HG03575 (cell line): Measurements from ENCODE around the gene ZNF418.

Source experiments
- ATAC-seq: cut with Tn5 transposase; IDR thresholded peaks from one replicate; pipeline ENCODE4 v1.9.1; 2021; ENCODE audit not compliant: unreplicated experiment, insufficient number of reproducible peaks, low FRiP score; ENCODE audit errors: extremely low read depth

Gene ZNF418

DNA sequence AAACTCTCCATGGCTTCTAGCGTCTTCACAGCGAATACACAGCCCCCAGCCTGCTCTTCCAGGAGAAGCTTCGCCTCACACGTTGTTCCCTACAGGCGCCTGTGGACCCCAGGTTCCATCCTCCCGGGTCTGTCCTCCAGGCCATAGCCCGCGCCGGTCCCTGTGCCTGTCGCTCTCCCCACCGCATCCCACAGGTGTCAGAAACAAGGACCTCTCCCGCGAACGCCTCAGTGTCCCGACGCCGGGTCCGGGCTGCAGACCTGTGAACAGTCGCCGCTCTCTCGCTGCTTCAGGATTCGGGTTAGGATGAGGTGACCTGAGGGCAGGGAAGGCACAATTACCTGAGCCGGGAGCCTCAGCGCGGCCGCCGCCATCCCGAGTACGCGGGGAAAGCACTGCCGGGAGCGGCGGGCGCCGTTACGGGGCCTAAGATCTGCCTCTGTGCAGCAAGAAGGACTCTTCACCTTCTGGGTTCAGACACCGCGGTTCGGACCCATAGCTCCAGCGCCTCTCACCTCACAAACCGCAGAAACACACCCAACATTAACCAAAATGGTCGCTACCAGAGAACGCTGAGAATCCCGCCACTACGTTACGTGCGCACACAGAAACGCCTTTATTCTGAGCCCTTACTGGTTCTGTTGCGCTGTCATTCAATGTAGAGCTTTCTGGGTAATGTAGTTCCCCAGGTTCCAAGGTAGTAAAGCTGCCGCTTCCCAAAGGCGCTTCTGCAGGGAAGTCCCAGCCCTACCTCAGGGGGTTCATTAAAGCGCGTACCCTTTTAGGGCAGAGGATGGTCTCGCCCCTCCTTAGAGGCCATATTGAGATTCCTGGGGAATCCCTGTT, at the start of gene ZNF418:
TSS of gene ZNF418 (minus strand) at position 583 of the 846 bp plus-strand sequence. CDS start 1,580 bp downstream, outside the sequence.
- ATAC-seq: no peak

DNA sequence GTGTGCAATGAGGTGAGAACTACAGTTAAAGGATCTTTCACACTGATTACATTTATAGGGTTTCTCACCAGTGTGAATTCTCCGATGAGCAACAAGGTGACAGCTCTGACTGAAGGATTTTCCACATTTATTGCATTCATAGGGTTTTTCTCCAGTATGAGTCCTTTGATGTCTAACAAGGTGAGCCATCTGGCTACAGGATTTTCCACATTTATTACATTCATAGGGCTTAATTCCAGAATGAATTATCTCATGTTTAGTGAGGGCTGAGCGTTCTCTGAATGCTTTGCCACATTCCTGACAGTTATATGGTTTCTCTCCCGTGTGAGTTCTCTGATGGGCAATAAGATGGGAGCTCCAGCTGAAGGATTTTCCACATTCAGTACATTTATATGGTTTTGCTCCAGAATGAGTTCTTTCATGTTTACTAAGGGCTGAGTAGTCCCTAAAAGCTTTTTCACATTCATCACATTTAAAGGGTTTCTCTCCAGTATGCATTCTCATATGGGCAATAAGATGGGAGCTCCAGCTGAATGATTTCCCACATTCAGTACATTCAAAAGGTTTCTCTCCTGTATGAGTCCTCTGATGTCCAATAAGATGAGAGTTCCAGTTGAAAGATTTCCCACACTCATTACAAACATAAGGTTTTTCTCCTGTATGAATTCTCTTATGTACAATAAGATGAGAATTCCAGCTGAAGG, 43.5 kb upstream of the ZNF418 start:
- ATAC-seq: no peak

DNA sequence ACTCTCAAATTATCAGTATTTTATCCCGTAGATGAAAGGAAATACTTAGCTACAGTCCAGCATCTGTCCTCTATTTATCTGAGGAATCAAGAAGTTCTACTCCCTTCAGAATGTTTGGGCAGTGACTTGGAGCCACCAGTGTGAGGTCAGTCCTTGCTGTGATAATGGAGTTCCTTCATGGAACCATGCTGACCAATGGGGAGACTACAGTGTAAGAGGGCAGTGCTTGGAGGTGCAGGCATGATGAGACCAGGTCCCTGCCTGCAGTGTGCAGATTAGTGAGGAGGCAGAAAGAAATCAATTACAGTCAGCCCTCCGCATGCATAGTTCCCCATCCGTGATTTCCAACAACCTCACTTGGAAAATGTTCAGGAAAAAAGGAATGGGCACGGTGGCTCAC, 39.2 kb upstream of the ZNF418 start, which contains the start of gene C19orf18:
TSS of gene C19orf18 (minus strand) at position 101 of the 400 bp plus-strand sequence. CDS start 102 bp downstream, outside the sequence.
- no peak for ATAC-seq

DNA sequence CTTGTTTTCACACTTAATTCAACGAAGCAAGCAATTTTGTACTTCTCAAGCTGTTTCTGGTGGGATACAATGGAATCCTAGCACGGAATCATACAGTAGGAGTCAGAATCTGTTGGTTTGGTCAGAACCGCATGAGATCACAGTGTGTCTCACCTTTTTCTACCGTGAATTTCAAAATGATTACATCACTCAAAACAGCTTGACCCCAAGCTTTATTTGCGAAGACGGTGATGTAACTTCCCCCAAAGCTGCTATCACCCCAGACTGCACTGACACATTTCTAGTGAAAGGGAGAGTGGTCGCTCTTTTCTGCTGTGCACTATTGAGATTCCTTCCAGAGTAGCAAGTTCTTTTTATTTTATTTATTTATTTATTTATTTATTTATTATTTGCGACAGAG, 29.6 kb upstream of the ZNF418 start:
- no peak for ATAC-seq

DNA sequence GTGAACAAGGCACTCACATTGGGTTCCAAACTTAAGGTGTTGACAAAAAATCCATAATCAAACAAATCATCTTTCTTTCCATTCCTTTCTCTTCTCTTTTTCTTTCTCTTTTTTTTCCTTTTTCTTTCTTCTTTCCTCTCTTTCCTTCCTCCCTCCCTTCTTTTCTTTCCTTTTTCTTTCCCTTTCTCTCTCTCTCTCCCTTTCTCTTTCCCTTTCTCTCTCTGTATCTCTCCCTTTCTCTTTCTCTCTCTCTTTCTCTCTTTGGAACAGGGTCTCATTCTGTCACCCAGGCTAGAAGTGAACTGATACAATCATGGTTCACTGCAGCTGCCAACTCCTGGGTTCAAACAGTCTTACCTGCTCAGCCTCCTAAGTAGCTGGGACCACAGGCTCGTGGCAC, 26.6 kb upstream of the ZNF418 start:
- no peak for ATAC-seq

DNA sequence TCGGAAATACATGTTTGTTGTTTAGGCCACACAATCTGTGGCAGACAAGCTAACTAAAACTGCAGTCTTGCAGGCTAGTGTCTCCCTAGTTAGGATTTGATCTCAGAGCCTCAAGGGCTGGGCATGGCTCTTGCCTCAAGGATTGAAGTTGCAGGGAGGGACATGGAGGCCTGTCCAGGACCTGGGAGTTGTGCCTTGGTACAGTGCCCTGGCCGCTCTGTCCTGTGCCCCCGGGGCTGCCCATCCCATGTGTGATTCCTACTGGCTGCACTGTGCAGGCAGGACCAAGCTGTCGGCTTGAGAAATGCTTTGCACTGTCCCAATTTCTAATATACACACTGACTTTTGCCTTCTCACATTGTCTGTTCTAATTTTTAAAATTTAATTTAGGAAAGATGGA, 19.8 kb upstream of the ZNF418 start:
- ATAC-seq: no peak

DNA sequence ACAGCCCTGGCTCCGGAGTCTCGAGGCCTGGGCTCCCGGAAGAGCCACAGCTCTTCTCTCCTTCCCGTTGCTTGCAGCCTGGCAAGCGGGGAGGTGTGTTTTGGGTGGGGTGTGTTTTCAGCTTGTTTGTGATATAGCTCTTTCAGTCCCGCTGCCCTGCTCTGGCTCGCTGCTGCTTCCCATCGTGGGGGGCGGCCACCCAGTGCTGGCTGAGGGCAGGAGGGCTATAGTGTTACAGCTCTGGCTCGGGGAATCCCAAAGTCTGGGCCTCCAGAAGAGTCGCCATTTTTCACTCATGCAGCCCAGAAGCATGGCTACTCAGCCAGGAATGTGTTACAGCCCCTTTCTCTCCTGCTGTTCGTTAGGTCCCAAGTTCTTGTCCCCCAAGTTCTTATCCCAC, 14.5 kb upstream of the ZNF418 start:
- ATAC-seq: no peak

DNA sequence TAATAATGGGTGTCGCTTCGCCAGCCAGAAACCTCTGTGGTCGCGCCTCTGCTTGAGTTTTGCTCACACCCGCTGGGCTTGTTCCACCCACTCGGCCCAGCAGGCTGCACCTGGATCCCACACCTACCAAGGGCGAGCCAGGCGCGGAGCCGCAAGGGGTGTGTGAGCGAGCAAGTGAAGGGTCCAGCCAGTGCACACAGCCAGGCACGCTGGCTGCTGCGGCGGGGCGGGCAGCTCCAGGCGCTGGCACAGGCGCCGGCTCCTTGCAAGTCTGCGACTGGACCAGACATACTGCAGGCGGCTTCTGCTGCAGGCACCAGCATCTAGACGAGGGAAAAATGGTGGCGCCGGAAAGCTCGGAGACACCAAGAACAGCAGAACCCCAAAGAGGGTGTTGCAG, 14.1 kb upstream of the ZNF418 start:
- ATAC-seq: no peak

DNA sequence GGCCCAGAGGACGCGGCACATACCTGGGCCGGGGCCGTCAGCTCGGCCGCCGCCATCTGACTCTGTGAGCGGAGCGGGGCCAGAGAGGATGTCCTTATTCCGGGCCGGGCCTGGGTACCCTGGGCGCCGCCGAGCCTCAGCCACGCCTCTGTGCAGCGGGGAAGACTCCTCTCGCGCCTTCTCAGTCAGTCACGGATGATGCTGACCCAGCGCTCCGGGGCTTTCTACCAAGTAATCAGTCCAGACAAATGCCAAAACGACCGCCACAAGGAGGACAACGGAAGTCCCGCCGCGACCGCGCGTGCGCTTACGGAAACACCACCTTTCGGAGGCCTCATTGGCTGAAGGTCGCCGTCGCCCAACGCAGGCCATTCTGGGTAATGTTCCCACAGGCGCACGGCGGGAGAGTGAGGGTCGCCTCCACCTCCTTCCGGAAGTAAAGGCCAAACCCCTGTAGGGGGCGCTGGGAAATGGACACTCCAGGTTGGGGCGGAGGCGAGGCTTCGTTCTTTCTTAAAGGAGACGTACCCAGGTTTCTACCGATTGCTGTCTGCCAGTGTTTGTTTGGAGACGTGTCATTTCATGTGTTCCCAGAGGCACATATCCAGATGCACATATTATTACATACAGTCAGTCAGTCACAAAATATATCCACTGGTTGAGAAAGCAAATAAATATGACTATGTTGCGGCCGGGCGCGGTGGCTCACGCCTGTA, 12.4 kb upstream of the ZNF418 start, which contains the start of gene ZNF256:
TSS of gene ZNF256 (minus strand) at position 288 of the 716 bp plus-strand sequence. CDS start at position 56, 232 bp downstream.
- ATAC-seq: peak; percentile 82

DNA sequence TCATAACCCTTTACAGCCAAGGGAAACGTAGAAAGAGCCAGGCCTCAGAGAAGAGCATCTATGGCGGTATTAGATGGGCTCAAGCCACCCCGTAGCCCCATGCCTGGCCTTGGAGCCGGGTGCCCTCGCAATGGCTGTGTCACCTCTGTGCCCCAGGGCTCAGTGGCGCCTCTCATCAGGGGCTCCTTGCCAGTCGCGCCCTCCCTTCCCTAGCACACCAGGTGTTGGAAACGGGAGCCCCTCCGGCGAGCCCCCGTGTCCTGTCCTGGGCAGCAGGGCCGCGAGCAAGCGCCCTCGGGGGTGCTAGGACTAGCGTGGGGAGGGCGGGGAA, 11.9 kb upstream of the ZNF418 start:
- no peak for ATAC-seq

DNA sequence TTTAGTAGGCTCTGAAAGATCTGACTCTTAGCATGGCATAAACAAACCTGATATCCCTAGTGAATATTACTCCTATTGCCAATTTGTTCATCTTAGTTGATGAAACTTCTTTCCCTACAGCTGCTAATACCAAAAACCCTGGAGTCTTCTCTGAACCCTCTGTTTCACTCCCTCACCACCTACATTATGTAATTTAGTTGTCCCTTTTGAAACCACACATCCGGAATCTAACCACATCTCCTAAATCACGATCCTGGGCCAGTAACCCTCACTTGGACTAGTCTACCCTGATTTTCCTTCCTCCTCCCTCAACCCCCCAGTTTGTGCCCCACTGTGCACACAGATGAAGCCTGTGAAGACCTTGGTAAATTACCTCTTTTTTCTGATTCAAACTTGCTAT, 11.1 kb upstream of the ZNF418 start:
- no peak for ATAC-seq

DNA sequence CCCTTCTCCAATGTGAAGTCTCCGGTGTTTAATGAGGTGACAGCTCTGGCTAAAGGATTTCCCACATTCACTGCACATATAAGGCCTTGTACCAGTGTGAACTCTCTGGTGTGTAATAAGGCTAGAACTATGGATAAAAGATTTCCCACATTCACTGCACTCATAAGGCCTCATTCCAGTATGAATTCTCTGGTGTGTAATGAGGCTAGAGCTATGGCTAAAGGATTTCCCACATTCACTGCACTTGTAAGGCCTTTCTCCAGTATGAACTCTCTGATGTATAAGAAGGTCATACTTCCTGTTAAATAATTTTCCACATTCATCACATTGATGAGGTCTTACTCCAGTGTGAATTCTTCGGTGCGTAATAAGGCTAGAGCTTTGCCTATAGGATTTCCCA, 6.4 kb upstream of the ZNF418 start:
- no peak for ATAC-seq

DNA sequence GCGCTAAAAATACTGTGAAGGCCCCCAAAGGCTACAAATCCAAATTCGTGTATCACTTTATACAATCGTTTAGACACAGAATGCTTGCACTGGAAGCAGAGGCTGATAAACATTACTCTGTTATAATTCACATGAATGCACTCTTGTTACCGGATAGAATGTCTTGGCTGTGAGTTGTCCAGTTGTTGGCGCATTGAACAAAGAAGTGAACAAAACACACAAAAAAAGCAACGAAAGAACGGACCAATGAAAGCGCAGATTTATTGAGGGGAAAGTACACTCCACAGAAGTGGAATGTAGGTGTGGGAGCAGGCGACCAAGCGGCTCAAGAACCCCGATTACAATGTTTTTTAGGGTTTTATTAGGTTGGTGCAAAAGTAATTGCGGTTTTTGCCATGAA, 529 bp upstream of the ZNF418 start:
- ATAC-seq: no peak

DNA sequence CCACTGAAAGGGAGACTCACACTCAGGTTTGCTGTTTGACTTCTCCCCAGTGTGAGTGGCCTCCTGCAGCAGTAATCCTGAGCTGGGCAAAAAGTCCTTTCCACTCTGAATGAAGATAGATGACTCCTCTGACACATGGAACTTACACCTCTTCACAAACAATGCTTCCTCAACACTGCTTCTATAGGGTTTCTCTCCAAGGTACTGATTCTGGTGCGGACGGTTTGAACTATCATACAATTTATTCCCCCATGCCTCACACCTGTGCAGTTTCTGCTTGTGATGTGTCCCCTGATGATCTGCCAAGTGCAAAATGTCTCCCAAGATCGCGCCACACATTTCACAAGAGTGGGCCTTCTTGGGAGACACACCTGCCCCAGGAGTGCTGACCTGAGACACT, 7.6 kb downstream of the ZNF418 start:
- ATAC-seq: no peak

DNA sequence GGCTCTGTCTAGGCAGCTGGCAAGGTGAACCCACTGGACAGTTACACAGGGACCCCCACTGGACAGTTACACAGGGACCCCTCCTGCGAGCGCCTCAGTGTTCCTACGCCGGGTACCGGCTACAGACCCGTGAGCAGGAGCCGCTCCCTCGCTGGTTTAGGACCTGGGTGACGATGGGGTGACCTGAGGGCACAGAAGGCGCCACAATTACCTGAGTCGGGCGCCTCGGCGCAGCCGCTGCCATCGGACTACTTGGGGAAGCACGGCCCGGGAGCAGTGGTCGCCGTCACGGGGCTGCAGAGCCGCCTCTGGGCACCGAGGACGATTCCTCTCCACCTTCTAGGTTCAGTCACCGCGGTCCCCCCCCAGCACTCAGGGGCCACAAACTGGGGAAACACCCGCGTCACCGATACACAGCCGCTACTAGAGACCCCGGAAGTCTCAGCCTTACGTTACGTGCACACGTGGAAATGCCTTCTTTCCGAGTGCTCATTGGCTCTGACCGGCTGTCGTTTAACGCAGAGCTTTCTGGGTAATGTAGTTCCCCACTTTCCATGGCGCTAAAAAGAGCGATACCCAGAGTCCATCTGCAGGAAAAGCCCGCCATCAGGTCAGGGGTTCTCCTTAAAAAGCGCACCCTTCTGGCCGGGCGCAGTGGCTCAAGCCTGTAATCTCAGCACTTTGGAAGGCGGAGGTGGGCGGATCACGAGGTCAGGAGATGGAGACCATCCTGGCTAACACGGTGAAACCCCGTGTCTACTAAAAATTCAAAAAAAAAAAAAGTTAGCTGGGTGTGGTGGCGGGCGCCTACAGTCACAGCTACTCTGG, 18.8 kb downstream of the ZNF418 start, which contains the start of gene ZNF417:
TSS of gene ZNF417 (minus strand) at position 425 of the 828 bp plus-strand sequence. CDS start at position 244, 181 bp downstream.
- peak; percentile 65 for ATAC-seq

DNA sequence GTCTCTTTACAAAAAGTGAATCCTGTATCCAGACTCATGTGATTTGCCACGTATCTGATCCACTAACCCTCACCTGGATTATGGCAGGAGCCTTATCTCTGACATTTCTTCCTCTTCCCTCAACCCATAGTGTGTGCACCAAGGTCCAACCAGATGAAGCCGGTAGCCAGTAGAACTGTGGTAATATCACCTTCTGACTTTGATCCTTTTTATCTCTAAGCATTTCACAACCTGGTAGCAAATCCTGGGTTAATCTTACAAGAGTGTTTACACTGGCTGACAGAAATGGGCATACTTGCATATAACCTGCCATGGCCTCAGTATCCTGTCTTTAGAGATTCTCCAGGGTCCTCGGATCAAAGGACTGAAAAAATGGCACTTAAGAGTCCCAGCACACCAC, 20.7 kb downstream of the ZNF418 start:
- no peak for ATAC-seq

DNA sequence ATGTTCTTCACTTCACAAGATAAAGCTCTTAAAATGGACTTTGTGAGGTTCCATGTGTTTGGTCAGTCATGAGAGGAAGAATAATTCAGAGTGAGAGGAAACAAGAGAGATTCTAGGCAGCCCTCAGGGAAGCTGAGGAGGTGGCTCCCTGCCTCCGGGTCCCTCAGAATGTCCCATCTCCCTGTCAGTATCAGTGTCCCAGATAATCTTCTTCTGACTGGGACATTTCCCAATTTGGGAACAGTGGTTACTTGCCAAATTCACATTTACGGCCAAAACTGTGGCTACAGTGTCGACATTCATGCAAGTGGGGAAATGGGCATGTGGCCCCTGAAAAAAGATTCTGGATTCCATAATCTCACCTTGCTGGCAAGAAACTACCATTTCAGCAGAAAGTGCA, 27.8 kb downstream of the ZNF418 start:
- ATAC-seq: no peak

DNA sequence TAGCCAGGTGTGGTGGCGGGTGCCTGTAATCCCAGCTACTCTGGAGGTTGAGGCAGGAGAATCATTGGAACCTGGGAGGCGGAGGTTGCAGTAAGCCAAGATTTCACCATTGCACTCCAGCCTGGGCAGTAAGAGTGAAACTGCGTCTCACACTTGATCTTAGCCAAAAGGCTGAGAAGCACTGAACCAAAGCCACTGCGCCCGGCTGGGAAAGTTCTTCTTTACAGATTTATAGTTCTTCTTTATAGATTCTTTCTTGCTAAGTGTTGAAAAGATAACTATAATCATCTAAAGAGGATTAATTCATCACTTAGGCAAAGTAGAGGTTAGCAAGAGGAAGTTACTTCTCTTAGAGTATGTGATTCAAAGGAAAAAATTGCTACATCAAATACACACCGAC, 29.9 kb downstream of the ZNF418 start:
- ATAC-seq: no peak
